ENCODE measurements around the gene TEX19.

GRCh38 chr17:82382933-82383255, 23.8 kb downstream of the TEX19 start:
- TF ChIP-seq CTCF (conservative IDR thresholded peaks at IDR 0.05; ENCODE audit: low read length) (no peak), EZH2phosphoT487 (IDR thresholded peaks at IDR 0.05; ENCODE audit: borderline replicate concordance, low read depth, low read length) (no peak)

Data from OCI-LY7 (cell line).